ENCODE measurements around the gene NUDT12. TPM values are rescaled to one million over a fixed set of nuclear protein-coding genes. Genes with fewer than 3 reads are reported as not detected.

The NUDT12 gene
- total RNA-seq, 2 experiments from 2014 or later = 0.06 TPM; not detected in 1

GRCh38 chr5:103503066-103503465, 59.5 kb downstream of the NUDT12 start:
- ChIA-PET POLR2A (interaction anchor here (0.9 to 1.0 kb wide), 2 partner anchors 9 to 14 kb away, joined by 3 to 4 read pairs; no protein-coding TSS in a partner anchor), CTCF (ENCODE audit: unreplicated experiment) (no interaction called here)
- TF ChIP-seq EZH2phosphoT487 (IDR thresholded peaks at IDR 0.05; ENCODE audit: borderline replicate concordance, low read depth, low read length) (no peak), CTCF (conservative IDR thresholded peaks at IDR 0.05; ENCODE audit: low read length) (no peak)
- no peak for DNase-seq (ENCODE audit: low spot score)
- no peaks in the 10 kb centered on the region for H3K9me2 ChIP-seq (ENCODE audit: insufficient read depth, low read length)
- intact Hi-C loops (cut with micrococcal nuclease; ENCODE audit: unreplicated experiment) = no loop called here
- H3K4me3 ChIP-seq (ENCODE audit: low read depth, low read length, poor library complexity, severe bottlenecking) = no peak overlapping the region
- H3K36me3 ChIP-seq (ENCODE audit: insufficient read depth, low read length) = no peaks in the 10 kb centered on the region
- no peak overlapping the region for H2AFZ ChIP-seq (ENCODE audit: low read length)
- H3K9me3 ChIP-seq (ENCODE audit: low read length) = no peaks in the 10 kb centered on the region
- no peak overlapping the region for H3K27ac ChIP-seq (ENCODE audit: low read depth, low read length, poor library complexity, severe bottlenecking)
- no peaks in the 10 kb centered on the region for H4K20me1 ChIP-seq (ENCODE audit: insufficient read depth, low read length)
- H3K4me1 ChIP-seq (ENCODE audit: insufficient read depth, low read length, poor library complexity, severe bottlenecking) = no peaks in the 10 kb centered on the region
- H3K4me2 ChIP-seq (ENCODE audit: low read length) = no peak overlapping the region
- no TSS peak for BruUV-seq (replicated peaks)
- H3K79me2 ChIP-seq (ENCODE audit: insufficient read depth, low read depth, low read length) = no peaks in the 10 kb centered on the region

- Histone ChIP-seq H3K4me1 (ENCODE audit: insufficient read depth, low read length, poor library complexity, severe bottlenecking) (no peaks in the 10 kb centered on the region), H3K4me2 (ENCODE audit: low read length) (no peak overlapping the region), H4K20me1 (ENCODE audit: insufficient read depth, low read length) (no peaks in the 10 kb centered on the region), H2AFZ (ENCODE audit: low read length) (no peak overlapping the region), H3K79me2 (ENCODE audit: insufficient read depth, low read depth, low read length) (no peaks in the 10 kb centered on the region), H3K4me3 (ENCODE audit: low read depth, low read length, poor library complexity, severe bottlenecking) (no peak overlapping the region), H3K9me3 (ENCODE audit: low read length) (no peaks in the 10 kb centered on the region), H3K36me3 (ENCODE audit: insufficient read depth, low read length) (no peaks in the 10 kb centered on the region), H3K27ac (ENCODE audit: low read depth, low read length, poor library complexity, severe bottlenecking) (no peak overlapping the region), H3K9me2 (ENCODE audit: insufficient read depth, low read length) (no peaks in the 10 kb centered on the region)
- no peak for DNase-seq (ENCODE audit: low spot score)
- no TSS peak for BruUV-seq (replicated peaks)
- ChIA-PET POLR2A (interaction anchor here (0.9 to 1.4 kb wide), 3 partner anchors 9 to 37 kb away, joined by 3 to 4 read pairs (median 3); no protein-coding TSS in a partner anchor), CTCF (ENCODE audit: unreplicated experiment) (no interaction called here)
- TF ChIP-seq CTCF (conservative IDR thresholded peaks at IDR 0.05; ENCODE audit: low read length) (no peak), EZH2phosphoT487 (IDR thresholded peaks at IDR 0.05; ENCODE audit: borderline replicate concordance, low read depth, low read length) (no peak)
- intact Hi-C loops (cut with micrococcal nuclease; ENCODE audit: unreplicated experiment) = no loop called here
Measured at GRCh38 chr5:103502662-103503061, 59.9 kb downstream of the NUDT12 start.
